T-helper 1 cell (primary cell): ENCODE measurements around the gene ANKRD26.

ENCODE experiments used
- DNase-seq, 5 donors: peaks; one replicate each; pipeline ENCODE4 v3.0.0-alpha.2; 2012 to 2020

Gene ANKRD26

DNA sequence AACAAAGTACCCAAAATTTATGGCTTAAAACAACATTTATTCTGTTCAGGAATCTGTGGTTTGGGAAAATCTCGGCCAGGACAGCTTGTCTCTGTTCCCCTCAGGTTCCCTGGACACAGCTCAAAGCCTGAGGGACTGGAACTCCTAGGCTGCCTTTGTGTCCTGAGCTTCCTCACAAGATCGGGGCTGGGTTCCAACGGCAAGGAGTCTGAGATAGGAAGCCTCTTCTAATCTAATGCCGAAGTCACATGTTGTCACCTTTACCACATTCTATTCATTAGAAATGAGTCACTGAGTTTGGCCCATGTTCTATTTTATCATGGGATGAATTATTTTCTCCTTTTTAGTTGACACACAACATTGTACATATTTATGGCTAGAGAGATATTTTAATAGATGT lies 80.5 kb downstream of the ANKRD26 start:
- DNase-seq = no peak

GRCh38 chr10:26997610-26998009 lies 102.7 kb downstream of the ANKRD26 start:
- peak in 1 of 5 donors; percentile 60 for DNase-seq

GRCh38 chr10:26994743-26995142 lies 105.6 kb downstream of the ANKRD26 start:
- no peak for DNase-seq

GRCh38 chr10:26987851-26988250 lies 112.4 kb downstream of the ANKRD26 start:
- DNase-seq = no peak

- no peak for DNase-seq
These were observed 117.1 kb downstream of the ANKRD26 start for GRCh38 chr10:26983156-26983555.

DNA sequence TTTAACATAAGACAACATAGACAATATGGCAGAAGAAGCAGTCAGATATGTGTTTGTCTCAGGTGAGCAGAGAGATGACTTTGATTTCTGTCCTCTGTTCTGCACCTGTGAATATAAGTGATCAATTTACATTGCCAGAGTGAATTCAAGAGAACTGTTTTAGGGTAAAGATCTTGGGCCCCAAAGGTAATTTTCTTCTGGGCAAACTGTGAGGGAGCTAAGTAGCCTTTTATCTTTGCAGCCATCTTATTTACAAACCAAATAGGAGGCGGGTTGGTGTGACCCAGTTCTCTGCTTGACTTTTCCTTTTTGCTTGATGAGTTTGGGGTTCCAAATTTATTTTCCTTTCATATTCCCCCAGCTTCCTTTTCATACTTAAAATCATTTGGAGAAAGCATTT lies 118.2 kb downstream of the ANKRD26 start:
- DNase-seq = no peak

- DNase-seq = no peak
These were observed 119.0 kb downstream of the ANKRD26 start for GRCh38 chr10:26981232-26981824.

DNA sequence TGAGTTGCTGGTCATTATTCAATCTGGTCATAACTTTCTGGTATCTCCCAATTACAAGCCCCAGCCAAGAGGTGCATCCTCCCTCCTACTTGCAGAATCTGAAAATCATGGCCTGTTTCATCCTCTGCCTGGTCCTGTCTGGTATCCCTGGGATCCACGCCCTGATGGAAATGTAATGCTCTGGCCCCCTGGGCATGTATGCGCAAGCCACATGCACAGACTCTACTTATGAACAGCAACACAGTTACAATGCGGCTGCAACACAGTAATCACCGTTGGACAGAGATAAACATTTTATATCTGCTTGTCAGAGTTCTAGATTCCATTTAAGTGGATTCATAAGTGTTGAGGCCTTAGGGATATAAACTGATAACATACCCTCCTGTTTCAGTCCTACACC lies 121.8 kb downstream of the ANKRD26 start:
- DNase-seq = no peak

DNA sequence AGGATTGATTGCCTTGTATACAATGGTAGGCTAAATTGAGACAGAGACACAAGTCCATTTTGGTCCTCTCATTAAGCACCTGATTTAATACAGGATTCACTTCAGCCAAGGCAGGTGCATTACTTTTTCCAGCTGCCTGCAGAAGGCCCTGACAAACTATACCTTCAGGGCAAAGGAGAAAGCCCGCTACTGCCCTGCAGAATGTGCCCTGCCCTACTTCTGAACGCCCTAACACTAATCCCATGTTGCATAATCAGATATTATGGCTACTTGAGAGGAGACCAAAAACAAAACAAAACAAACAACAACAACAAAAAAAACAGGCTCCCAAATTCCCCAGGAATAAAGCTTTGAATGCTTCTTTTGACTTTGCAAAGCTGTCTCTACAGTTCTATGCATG lies 122.7 kb downstream of the ANKRD26 start:
- DNase-seq = no peak

DNA sequence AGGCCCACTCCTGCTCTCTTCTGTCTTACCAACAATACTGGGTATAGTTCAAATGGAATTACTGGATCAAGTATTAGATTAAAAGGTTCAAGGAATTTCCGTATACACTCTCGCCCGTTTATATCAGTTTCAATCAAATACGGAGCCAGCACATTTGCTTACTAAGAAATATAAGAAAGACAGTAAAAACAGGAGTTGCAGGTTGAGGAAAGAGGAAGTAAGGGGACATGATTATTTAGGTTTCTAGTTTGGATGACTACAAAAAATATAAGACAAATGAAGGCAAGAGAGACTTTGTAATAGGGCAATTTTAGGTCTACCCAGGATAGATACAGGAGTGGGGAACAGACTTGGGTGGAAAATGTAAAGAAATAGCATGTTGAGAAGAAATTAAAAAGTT lies 129.6 kb downstream of the ANKRD26 start:
- DNase-seq = peak in 1 of 5 donors; percentile 39

GRCh38 chr10:26969145-26969926 lies 131.0 kb downstream of the ANKRD26 start:
- DNase-seq = peak in 1 of 5 donors; percentile 85

GRCh38 chr10:26962835-26963234 lies 137.5 kb downstream of the ANKRD26 start:
- no peak for DNase-seq

- no peak for DNase-seq
These were observed 140.0 kb downstream of the ANKRD26 start for GRCh38 chr10:26960308-26960707.

- DNase-seq = no peak
These were observed 140.5 kb downstream of the ANKRD26 start for GRCh38 chr10:26959841-26960240.
